Measurements from ENCODE around the gene CSK.

CSK gene

GRCh38 chr15:74800559-74801094 is 18.7 kb downstream of the CSK start:
- H3K27ac ChIP-seq (ENCODE audit: low read depth, low read length), result no peak overlapping the region
- H3K4me1 ChIP-seq (ENCODE audit: control insufficient read depth in 5 of 5, insufficient read depth in 5 of 5, low read length in 5 of 5), result peaks cover 5 to 18% (median 11%) of the 10 kb centered on the region in 5 donors
- H3K27me3 ChIP-seq (ENCODE audit: control insufficient read depth in 5 of 5, insufficient read depth in 4 of 5, low read length in 5 of 5), result no peaks in the 10 kb centered on the region
- no peak overlapping the region for H3K9ac ChIP-seq (ENCODE audit: low read length in 5 of 5)
- H3K9me3 ChIP-seq (ENCODE audit: control insufficient read depth in 5 of 5, low read length in 5 of 5), result no peaks in the 10 kb centered on the region
- peaks cover 3 to 70% (median 57%) of the 10 kb centered on the region in 5 donors for H3K36me3 ChIP-seq (ENCODE audit: control insufficient read depth in 5 of 5, insufficient read depth in 5 of 5, low read length in 5 of 5)
- H3K4me3 ChIP-seq (ENCODE audit: low read depth in 1 of 5, low read length in 5 of 5), result no peak overlapping the region

- no peaks in the 10 kb centered on the region for H3K9me3 ChIP-seq (ENCODE audit: control insufficient read depth in 5 of 5, low read length in 5 of 5)
These were observed 19.6 kb downstream of the CSK start for GRCh38 chr15:74801311-74801997.

DNA sequence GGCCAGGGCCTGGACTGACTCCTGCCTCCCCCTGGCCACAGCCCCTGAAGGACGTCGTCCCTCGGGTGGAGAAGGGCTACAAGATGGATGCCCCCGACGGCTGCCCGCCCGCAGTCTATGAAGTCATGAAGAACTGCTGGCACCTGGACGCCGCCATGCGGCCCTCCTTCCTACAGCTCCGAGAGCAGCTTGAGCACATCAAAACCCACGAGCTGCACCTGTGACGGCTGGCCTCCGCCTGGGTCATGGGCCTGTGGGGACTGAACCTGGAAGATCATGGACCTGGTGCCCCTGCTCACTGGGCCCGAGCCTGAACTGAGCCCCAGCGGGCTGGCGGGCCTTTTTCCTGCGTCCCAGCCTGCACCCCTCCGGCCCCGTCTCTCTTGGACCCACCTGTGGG is 20.4 kb downstream of the CSK start:
- Histone ChIP-seq H3K9me3 (ENCODE audit: control insufficient read depth in 5 of 5, low read length in 5 of 5) (no peaks in the 10 kb centered on the region), H3K4me3 (ENCODE audit: low read depth in 1 of 5, low read length in 5 of 5) (no peak overlapping the region), H3K27ac (ENCODE audit: low read depth, low read length) (no peak overlapping the region), H3K27me3 (ENCODE audit: control insufficient read depth in 5 of 5, insufficient read depth in 4 of 5, low read length in 5 of 5) (no peaks in the 10 kb centered on the region), H3K36me3 (ENCODE audit: control insufficient read depth in 5 of 5, insufficient read depth in 5 of 5, low read length in 5 of 5) (peaks cover 3 to 67% (median 55%) of the 10 kb centered on the region in 5 donors), H3K4me1 (ENCODE audit: control insufficient read depth in 5 of 5, insufficient read depth in 5 of 5, low read length in 5 of 5) (peaks cover 5 to 17% (median 11%) of the 10 kb centered on the region in 5 donors), H3K9ac (ENCODE audit: low read length in 5 of 5) (no peak overlapping the region)

More at GRCh38 chr15:74801311-74801997, 19.6 kb downstream of the CSK start:
- Histone ChIP-seq H3K9ac (ENCODE audit: low read length in 5 of 5) (no peak overlapping the region), H3K36me3 (ENCODE audit: control insufficient read depth in 5 of 5, insufficient read depth in 5 of 5, low read length in 5 of 5) (peaks cover 3 to 67% (median 55%) of the 10 kb centered on the region in 5 donors), H3K4me3 (ENCODE audit: low read depth in 1 of 5, low read length in 5 of 5) (no peak overlapping the region), H3K27me3 (ENCODE audit: control insufficient read depth in 5 of 5, insufficient read depth in 4 of 5, low read length in 5 of 5) (no peaks in the 10 kb centered on the region), H3K4me1 (ENCODE audit: control insufficient read depth in 5 of 5, insufficient read depth in 5 of 5, low read length in 5 of 5) (peaks cover 5 to 17% (median 11%) of the 10 kb centered on the region in 5 donors), H3K27ac (ENCODE audit: low read depth, low read length) (no peak overlapping the region)

GRCh38 chr15:74802862-74803447 is 21.1 kb downstream of the CSK start:
- H3K27me3 ChIP-seq (ENCODE audit: control insufficient read depth in 5 of 5, insufficient read depth in 4 of 5, low read length in 5 of 5), result peaks cover 0 to under 1% (median 0%) of the 10 kb centered on the region in 5 donors
- no peaks in the 10 kb centered on the region for H3K9me3 ChIP-seq (ENCODE audit: control insufficient read depth in 5 of 5, low read length in 5 of 5)
- H3K4me1 ChIP-seq (ENCODE audit: control insufficient read depth in 5 of 5, insufficient read depth in 5 of 5, low read length in 5 of 5), result peaks cover 5 to 17% (median 11%) of the 10 kb centered on the region in 5 donors
- H3K36me3 ChIP-seq (ENCODE audit: control insufficient read depth in 5 of 5, insufficient read depth in 5 of 5, low read length in 5 of 5), result peaks cover 3 to 62% (median 55%) of the 10 kb centered on the region in 5 donors
- H3K27ac ChIP-seq (ENCODE audit: low read depth, low read length), result no peak overlapping the region
- no peak overlapping the region for H3K9ac ChIP-seq (ENCODE audit: low read length in 5 of 5)
- no peak overlapping the region for H3K4me3 ChIP-seq (ENCODE audit: low read depth in 1 of 5, low read length in 5 of 5)

DNA sequence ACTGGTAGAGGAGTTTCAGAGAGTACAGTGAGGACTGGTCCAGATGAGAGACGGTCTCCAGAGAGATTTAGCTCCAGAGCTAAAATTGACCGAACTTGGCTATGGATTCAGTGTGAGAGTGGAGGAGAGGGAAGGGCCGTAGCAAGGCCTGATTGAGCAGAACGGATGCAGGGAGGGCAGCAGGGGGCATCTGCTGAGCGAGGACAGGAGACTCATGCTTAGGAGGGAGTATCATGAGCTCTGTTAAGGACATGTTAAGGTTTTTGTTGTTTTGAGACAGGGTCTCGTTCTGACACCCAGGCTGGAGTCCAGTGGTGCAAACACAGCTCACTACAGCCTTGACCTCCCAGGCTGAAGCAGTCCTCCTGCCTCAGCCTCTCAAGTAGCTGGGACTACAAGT is 23.1 kb downstream of the CSK start:
- Histone ChIP-seq H3K9me3 (ENCODE audit: control insufficient read depth in 5 of 5, low read length in 5 of 5) (no peaks in the 10 kb centered on the region), H3K4me1 (ENCODE audit: control insufficient read depth in 5 of 5, insufficient read depth in 5 of 5, low read length in 5 of 5) (peaks cover 1 to 8% (median 5%) of the 10 kb centered on the region in 5 donors), H3K4me3 (ENCODE audit: low read depth in 1 of 5, low read length in 5 of 5) (no peak overlapping the region), H3K27me3 (ENCODE audit: control insufficient read depth in 5 of 5, insufficient read depth in 4 of 5, low read length in 5 of 5) (peaks cover 0 to 5% (median 0%) of the 10 kb centered on the region in 5 donors), H3K9ac (ENCODE audit: low read length in 5 of 5) (no peak overlapping the region), H3K36me3 (ENCODE audit: control insufficient read depth in 5 of 5, insufficient read depth in 5 of 5, low read length in 5 of 5) (peaks cover 3 to 42% (median 38%) of the 10 kb centered on the region in 5 donors), H3K27ac (ENCODE audit: low read depth, low read length) (no peak overlapping the region)

GRCh38 chr15:74807282-74807681 is 25.4 kb downstream of the CSK start:
- H3K4me3 ChIP-seq (ENCODE audit: low read depth in 1 of 5, low read length in 5 of 5), result no peak overlapping the region
- H3K27ac ChIP-seq (ENCODE audit: low read depth, low read length), result no peak overlapping the region
- H3K4me1 ChIP-seq (ENCODE audit: control insufficient read depth in 5 of 5, insufficient read depth in 5 of 5, low read length in 5 of 5), result no peaks in the 10 kb centered on the region
- peaks cover 0 to 5% (median 0%) of the 10 kb centered on the region in 5 donors for H3K27me3 ChIP-seq (ENCODE audit: control insufficient read depth in 5 of 5, insufficient read depth in 4 of 5, low read length in 5 of 5)
- no peak overlapping the region for H3K9ac ChIP-seq (ENCODE audit: low read length in 5 of 5)
- H3K36me3 ChIP-seq (ENCODE audit: control insufficient read depth in 5 of 5, insufficient read depth in 5 of 5, low read length in 5 of 5), result peaks cover 3 to 21% (median 21%) of the 10 kb centered on the region in 5 donors
- H3K9me3 ChIP-seq (ENCODE audit: control insufficient read depth in 5 of 5, low read length in 5 of 5), result no peaks in the 10 kb centered on the region

GRCh38 chr15:74808078-74808839 is 26.4 kb downstream of the CSK start:
- H3K4me1 ChIP-seq (ENCODE audit: control insufficient read depth in 5 of 5, insufficient read depth in 5 of 5, low read length in 5 of 5), result no peaks in the 10 kb centered on the region
- H3K4me3 ChIP-seq (ENCODE audit: low read depth in 1 of 5, low read length in 5 of 5), result no peak overlapping the region
- H3K27ac ChIP-seq (ENCODE audit: low read depth, low read length), result no peak overlapping the region
- H3K27me3 ChIP-seq (ENCODE audit: control insufficient read depth in 5 of 5, insufficient read depth in 4 of 5, low read length in 5 of 5), result peaks cover 0 to 12% (median 3%) of the 10 kb centered on the region in 5 donors
- H3K9ac ChIP-seq (ENCODE audit: low read length in 5 of 5), result no peak overlapping the region
- no peaks in the 10 kb centered on the region for H3K9me3 ChIP-seq (ENCODE audit: control insufficient read depth in 5 of 5, low read length in 5 of 5)
- H3K36me3 ChIP-seq (ENCODE audit: control insufficient read depth in 5 of 5, insufficient read depth in 5 of 5, low read length in 5 of 5), result peaks cover 3 to 12% (median 11%) of the 10 kb centered on the region in 5 donors

DNA sequence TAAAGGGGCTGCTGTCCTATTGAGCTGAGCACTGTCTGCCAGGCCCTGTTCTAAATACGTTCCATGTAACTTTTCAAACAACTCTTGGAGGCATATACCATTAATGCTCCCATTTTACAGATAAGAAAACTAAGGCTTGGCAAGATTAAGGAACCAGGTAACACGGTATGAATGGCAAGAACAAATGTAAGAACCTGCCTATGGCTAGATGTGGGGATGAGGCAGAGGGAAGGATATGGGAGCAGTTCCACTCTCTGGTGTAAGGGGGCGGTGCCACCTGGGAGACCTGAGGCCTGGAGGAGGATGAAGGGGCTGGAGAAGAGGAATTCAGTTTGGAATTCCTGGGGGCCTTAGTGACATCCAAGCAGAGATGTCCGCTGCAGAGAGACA is 27.0 kb downstream of the CSK start:
- Histone ChIP-seq H3K9ac (ENCODE audit: low read length in 5 of 5) (no peak overlapping the region), H3K27ac (ENCODE audit: low read depth, low read length) (no peak overlapping the region), H3K4me3 (ENCODE audit: low read depth in 1 of 5, low read length in 5 of 5) (no peak overlapping the region), H3K9me3 (ENCODE audit: control insufficient read depth in 5 of 5, low read length in 5 of 5) (no peaks in the 10 kb centered on the region), H3K27me3 (ENCODE audit: control insufficient read depth in 5 of 5, insufficient read depth in 4 of 5, low read length in 5 of 5) (peaks cover 0 to 12% (median 4%) of the 10 kb centered on the region in 5 donors), H3K4me1 (ENCODE audit: control insufficient read depth in 5 of 5, insufficient read depth in 5 of 5, low read length in 5 of 5) (no peaks in the 10 kb centered on the region), H3K36me3 (ENCODE audit: control insufficient read depth in 5 of 5, insufficient read depth in 5 of 5, low read length in 5 of 5) (peaks cover 3 to 6% (median 6%) of the 10 kb centered on the region in 5 donors)

- H3K27ac ChIP-seq (ENCODE audit: low read depth, low read length), result no peak overlapping the region
- no peak overlapping the region for H3K4me3 ChIP-seq (ENCODE audit: low read depth in 1 of 5, low read length in 5 of 5)
- H3K27me3 ChIP-seq (ENCODE audit: control insufficient read depth in 5 of 5, insufficient read depth in 4 of 5, low read length in 5 of 5), result peaks cover 0 to 12% (median 4%) of the 10 kb centered on the region in 5 donors
- H3K9ac ChIP-seq (ENCODE audit: low read length in 5 of 5), result no peak overlapping the region
- no peaks in the 10 kb centered on the region for H3K9me3 ChIP-seq (ENCODE audit: control insufficient read depth in 5 of 5, low read length in 5 of 5)
- H3K36me3 ChIP-seq (ENCODE audit: control insufficient read depth in 5 of 5, insufficient read depth in 5 of 5, low read length in 5 of 5), result peaks cover 0 to 2% (median 1%) of the 10 kb centered on the region in 5 donors
- no peaks in the 10 kb centered on the region for H3K4me1 ChIP-seq (ENCODE audit: control insufficient read depth in 5 of 5, insufficient read depth in 5 of 5, low read length in 5 of 5)
These were observed 27.4 kb downstream of the CSK start for GRCh38 chr15:74809242-74809641.
